ENCODE data around the gene SBK2.
"Not testable (repeated sequence)": the region's sequence is repeated elsewhere in the genome, so short reads cannot be mapped to it uniquely, and the experiment has no call there.

The SBK2 gene

GRCh38 chr19:55536951-55537740 lies at the start of gene SBK2:
TSS of gene SBK2 (minus strand) at chr19:55537133. CDS start at chr19:55536294, 839 bp downstream.
- DNase-seq (ENCODE audit: low spot score): no peak

- peak; percentile 91 for DNase-seq (ENCODE audit: low spot score)
These were observed 48.9 kb upstream of the SBK2 start for GRCh38 chr19:55585658-55586339.

- no peak for DNase-seq (ENCODE audit: low spot score)
These were observed 47.9 kb upstream of the SBK2 start for GRCh38 chr19:55584871-55585270.

- DNase-seq (ENCODE audit: low spot score): not testable (repeated sequence)
These were observed 47.0 kb upstream of the SBK2 start for GRCh38 chr19:55583897-55584296.

- not testable (repeated sequence) for DNase-seq (ENCODE audit: low spot score)
These were observed 45.4 kb upstream of the SBK2 start for GRCh38 chr19:55582284-55582683.

GRCh38 chr19:55581823-55582223 lies 44.9 kb upstream of the SBK2 start:
- no peak for DNase-seq (ENCODE audit: low spot score)

- no peak for DNase-seq (ENCODE audit: low spot score)
These were observed 44.4 kb upstream of the SBK2 start for GRCh38 chr19:55581145-55581822.

- DNase-seq (ENCODE audit: low spot score): peak; percentile 86
These were observed 43.8 kb upstream of the SBK2 start, which contains the start of gene ZNF579 for GRCh38 chr19:55580628-55581144. TSS of gene ZNF579 (minus strand) at chr19:55580848. CDS start at chr19:55579639, 1,209 bp downstream.

GRCh38 chr19:55579766-55580621 lies 43.1 kb upstream of the SBK2 start:
- DNase-seq (ENCODE audit: low spot score): no peak

- no peak for DNase-seq (ENCODE audit: low spot score)
These were observed 42.1 kb upstream of the SBK2 start for GRCh38 chr19:55578761-55579747.

- no peak for DNase-seq (ENCODE audit: low spot score)
These were observed 41.3 kb upstream of the SBK2 start for GRCh38 chr19:55578031-55578760.

GRCh38 chr19:55576746-55577145 lies 39.8 kb upstream of the SBK2 start:
- DNase-seq (ENCODE audit: low spot score): no peak

- not testable (repeated sequence) for DNase-seq (ENCODE audit: low spot score)
These were observed 37.0 kb upstream of the SBK2 start for GRCh38 chr19:55573929-55574328.

- not testable (repeated sequence) for DNase-seq (ENCODE audit: low spot score)
These were observed 32.5 kb upstream of the SBK2 start for GRCh38 chr19:55569477-55569876.

GRCh38 chr19:55567708-55568328 lies 30.9 kb upstream of the SBK2 start:
- no peak for DNase-seq (ENCODE audit: low spot score)

GRCh38 chr19:55566823-55567222 lies 29.9 kb upstream of the SBK2 start:
- no peak for DNase-seq (ENCODE audit: low spot score)

- DNase-seq (ENCODE audit: low spot score): no peak
These were observed 26.3 kb upstream of the SBK2 start for GRCh38 chr19:55563261-55563690.

GRCh38 chr19:55559684-55560083 lies 22.8 kb upstream of the SBK2 start:
- no peak for DNase-seq (ENCODE audit: low spot score)

- DNase-seq (ENCODE audit: low spot score): no peak
These were observed 17.8 kb upstream of the SBK2 start for GRCh38 chr19:55554741-55555152.

Data from SW480 (cell line).